ENCODE measurements around the gene MNS1.
"Not testable (repeated sequence)": the region's sequence is repeated elsewhere in the genome, so short reads cannot be mapped to it uniquely, and the experiment has no call there.

MNS1 gene

DNA sequence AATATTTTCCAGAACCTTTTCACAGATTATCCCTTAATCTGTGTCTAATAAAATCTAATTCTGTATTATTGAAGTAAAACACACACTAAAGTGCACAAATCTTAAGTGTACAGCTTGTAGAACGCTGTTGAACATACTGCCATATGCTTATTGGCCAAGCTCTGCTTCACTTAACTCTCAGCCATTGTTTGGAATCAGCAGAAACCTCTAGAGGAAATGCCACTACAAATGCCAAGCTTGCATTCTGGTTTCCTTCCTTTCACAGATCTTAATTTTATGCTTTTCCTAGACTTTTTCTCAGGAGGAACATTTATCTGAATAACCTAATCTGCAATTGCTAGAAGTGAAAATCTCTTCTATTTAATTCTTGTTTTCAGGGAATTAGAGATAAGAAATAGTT is 10.1 kb downstream of the MNS1 start:
- DNase-seq (ENCODE audit: low spot score): no peak

DNA sequence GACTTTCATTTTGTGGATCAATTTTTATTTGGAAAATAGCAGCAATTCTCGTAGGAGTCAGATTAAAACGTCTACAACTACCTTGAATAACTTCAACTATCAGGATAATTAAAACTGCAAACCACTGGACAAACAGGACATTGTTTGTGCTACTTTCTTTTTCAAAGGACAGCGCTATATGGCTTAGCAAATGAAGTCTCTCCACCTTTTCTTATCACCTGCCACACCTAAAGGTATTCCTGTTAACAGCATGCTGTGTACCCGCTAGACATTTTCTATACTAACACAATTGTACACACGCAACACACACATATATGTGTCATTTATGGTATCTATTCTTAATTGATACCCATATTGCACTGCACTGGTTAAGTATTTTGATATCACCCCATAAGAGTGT is 19.2 kb downstream of the MNS1 start:
- no peak for DNase-seq (ENCODE audit: low spot score)

- DNase-seq (ENCODE audit: low spot score): no peak
Measured at GRCh38 chr15:56442354-56442753, 22.6 kb downstream of the MNS1 start.

GRCh38 chr15:56440214-56440770 is 24.6 kb downstream of the MNS1 start:
- no peak for DNase-seq (ENCODE audit: low spot score)

DNA sequence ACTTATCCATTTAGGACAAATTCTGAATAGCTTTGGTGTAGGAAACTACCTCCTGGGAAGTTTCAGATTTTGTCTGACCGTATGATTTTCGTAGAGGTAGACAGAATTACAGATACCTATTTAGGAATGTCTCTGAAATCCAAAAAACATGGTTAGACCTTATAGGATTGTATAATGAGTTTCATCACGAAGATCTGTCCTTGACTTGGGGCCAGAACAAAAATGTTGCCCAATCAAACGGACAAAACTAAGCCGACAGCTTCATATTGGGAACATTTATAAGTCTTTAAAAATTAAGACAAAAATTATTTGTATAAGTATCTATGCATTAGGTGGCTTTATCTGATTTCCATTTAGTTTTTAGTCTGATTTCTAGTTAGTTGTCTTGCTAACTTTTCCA is 32.6 kb downstream of the MNS1 start:
- no peak for DNase-seq (ENCODE audit: low spot score)

DNA sequence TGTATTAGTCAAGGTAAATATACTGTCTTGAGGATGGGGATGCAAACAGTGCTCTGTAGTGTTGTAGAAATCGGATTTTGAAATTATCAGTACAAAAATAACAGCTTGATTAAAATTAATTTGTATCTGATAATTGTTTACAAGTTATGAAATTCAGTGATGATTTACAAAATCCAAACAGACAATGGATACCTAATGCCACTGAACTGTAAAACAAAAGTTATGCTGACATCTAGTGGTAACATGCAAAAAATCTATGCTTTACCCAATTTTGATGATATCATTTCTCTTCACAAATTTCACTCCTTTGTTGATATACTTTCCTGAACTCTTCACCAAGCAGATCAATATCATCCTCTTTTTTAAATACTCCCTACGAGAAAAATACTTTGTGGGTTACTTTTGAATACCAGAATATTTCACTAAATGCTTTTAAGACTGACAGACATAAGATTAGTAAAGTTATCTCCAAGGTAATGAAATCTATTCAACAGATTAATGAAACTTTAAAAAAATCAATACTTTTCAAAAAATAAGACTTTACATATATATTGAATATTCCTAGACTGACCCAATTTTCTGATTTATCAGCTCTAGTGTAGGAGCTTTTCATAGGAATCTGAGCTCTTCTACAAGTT is 36.0 kb downstream of the MNS1 start:
- no peak for DNase-seq (ENCODE audit: low spot score)

- DNase-seq (ENCODE audit: low spot score): no peak
Measured at GRCh38 chr15:56425976-56426375, 39.0 kb downstream of the MNS1 start.

- DNase-seq (ENCODE audit: low spot score): no peak
Measured at GRCh38 chr15:56425276-56425675, 39.7 kb downstream of the MNS1 start.

DNA sequence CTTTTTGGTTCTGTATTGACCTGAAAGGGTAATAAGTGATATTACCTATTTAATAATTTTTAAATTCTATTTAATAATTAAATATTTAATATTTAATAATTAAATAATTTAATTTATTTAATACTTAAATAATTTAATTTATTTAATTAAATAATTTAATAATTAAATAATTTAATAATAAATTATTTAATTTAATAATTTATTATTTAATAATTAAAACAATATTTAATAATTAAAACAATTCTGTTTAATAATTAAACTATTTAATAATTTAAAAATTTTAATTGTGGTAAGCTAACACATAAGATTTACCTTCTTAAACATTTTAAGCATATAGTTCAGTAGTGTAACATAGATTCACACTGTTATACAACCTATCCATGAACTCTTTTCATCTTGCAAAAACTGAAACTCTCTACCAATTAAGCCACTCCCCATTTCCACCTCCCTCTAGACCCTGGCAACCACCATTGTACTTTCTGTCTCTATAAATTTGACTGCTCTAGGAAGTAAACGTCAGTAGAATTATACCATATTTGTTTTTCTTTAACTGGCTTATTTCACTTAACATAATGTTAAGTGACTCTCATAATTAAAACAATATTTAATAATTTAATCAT is 51.7 kb downstream of the MNS1 start:
- not testable (repeated sequence) for DNase-seq (ENCODE audit: low spot score)

DNA sequence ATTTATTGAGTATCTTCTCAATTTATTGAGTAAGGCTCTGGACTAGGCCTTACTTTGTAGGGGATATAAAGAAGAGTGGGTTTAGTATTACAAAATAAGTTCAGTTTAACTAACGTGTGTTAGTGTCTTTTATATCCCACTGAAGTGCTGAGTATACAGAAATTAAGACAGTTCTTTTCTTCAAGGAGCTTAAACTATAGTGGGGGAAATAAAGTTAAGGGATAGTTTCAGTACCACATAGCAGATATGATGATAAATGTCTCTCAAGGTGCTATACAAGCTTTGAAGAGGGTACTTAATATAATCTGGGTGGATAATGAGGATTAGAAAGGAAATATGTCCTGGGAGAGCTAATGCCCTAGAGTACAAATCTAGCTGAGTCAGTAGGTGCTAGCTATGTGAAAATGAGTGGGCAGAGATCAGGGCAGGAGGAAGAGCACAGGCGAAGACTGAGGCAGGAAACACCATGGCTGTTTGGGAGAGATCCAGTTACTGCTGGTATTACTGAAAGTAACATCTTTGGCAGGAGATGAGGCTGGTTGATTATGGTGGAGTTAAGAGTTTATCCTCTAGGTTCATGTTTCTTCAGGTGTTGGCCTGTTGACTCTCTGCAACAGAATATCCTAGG is 53.7 kb downstream of the MNS1 start:
- no peak for DNase-seq (ENCODE audit: low spot score)

- DNase-seq (ENCODE audit: low spot score): no peak
Measured at GRCh38 chr15:56410721-56411120, 54.2 kb downstream of the MNS1 start.

GRCh38 chr15:56399209-56399608 is 65.7 kb downstream of the MNS1 start:
- not testable (repeated sequence) for DNase-seq (ENCODE audit: low spot score)

- DNase-seq (ENCODE audit: low spot score): not testable (repeated sequence)
Measured at GRCh38 chr15:56397325-56397724, 67.6 kb downstream of the MNS1 start.

- no peak for DNase-seq (ENCODE audit: low spot score)
Measured at GRCh38 chr15:56394909-56395308, 70.0 kb downstream of the MNS1 start.

DNA sequence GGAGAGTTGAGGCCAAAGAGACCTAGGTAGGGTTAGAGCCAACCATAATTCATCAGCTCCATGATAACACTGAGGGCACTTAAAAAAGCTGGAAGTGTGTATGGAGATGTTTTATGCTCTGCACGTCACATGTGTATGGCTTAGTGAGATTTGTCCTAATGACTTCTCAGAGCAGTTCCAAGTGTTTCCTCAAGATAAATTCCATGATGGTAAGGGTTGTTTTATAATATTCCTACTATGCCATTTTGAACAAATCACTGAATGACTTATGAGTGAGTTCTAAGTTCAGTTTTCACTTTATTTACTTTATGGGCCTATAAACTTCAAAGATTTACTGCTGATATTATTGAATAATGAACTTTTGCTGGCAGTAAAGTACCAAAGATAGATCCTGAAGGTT is 71.7 kb downstream of the MNS1 start:
- no peak for DNase-seq (ENCODE audit: low spot score)

DNA sequence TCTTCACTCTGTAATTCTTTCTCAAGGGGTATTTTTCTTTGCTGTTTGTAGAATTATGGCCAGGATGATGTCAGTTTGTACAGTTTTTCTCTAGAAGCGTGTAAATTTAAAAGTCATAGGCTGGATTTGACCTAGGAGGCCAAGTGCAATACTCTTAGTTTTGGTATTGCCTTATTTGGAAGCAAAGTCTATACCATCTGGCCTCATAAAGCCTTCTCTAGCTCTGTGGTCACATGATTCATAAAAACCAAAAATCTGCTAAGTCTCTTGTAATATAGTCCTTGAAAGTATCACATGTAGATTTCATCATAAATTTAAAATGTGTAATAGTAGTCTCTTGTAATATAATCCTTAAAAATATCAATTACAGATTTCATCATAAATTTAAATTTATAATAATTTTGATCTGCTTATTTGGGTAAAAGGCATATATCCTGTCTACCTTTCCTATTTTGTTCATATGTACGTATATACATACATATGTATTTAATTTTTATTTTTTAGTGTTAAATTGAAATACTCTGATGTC is 74.1 kb downstream of the MNS1 start:
- DNase-seq (ENCODE audit: low spot score): no peak

- DNase-seq (ENCODE audit: low spot score): no peak
Measured at GRCh38 chr15:56385908-56386307, 79.0 kb downstream of the MNS1 start.

DNA sequence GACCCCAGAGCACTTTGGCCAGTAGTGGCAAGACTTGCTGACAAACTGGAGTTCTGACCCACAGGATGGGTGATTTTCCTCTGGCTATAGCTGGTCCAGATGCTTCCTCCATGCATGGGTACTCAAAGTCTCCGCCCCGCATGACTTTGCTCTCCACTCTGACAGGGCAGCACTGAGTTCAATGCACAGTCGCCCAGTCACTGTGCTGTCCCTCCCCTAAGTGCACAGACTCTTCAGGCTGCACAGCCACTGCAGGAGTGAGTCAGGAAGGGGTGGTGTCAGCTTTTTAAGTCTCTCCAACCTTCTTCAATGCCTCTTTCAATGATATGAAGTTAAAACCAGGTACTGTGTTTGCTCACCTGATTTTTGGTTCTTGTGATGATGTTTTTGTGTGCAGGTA is 81.9 kb downstream of the MNS1 start:
- no peak for DNase-seq (ENCODE audit: low spot score)

All from ecto neural progenitor cell (in vitro differentiated cells).